Ishikawa (cell line): ENCODE data around the gene HFE.

Source experiments
- CEBPB ChIP-seq: IDR thresholded peaks from 2 replicates; pipeline ENCODE4 v1.6.1; 2012
- EP300 ChIP-seq: IDR thresholded peaks from 2 replicates; pipeline ENCODE4 v1.6.1; 2012; ENCODE audit warnings: borderline replicate concordance
- NFIC ChIP-seq: IDR thresholded peaks from 2 replicates; pipeline ENCODE4 v1.6.1; 2012
- RAD21 ChIP-seq: IDR thresholded peaks from 2 replicates; pipeline ENCODE4 v1.6.1; 2012; ENCODE audit warnings: low read depth
- TAF1 ChIP-seq: IDR thresholded peaks from 2 replicates; pipeline ENCODE4 v1.6.1; 2012; ENCODE audit warnings: low read depth, mild to moderate bottlenecking
- ZBTB7A ChIP-seq: IDR thresholded peaks from 2 replicates; pipeline ENCODE4 v1.6.1; 2012; ENCODE audit warnings: low read depth
- TF ChIP-seq, protein P1 (sequence below): IDR thresholded peaks from 2 replicates; pipeline ENCODE4 v1.6.1; 2012
- TF ChIP-seq, protein P2 (sequence below): IDR thresholded peaks from 2 replicates; pipeline ENCODE4 v1.6.1; 2012
- TF ChIP-seq, protein P3 (sequence below): IDR thresholded peaks from 2 replicates; pipeline ENCODE4 v1.6.1; 2012; ENCODE audit warnings: low read depth, mild to moderate bottlenecking

DNA sequence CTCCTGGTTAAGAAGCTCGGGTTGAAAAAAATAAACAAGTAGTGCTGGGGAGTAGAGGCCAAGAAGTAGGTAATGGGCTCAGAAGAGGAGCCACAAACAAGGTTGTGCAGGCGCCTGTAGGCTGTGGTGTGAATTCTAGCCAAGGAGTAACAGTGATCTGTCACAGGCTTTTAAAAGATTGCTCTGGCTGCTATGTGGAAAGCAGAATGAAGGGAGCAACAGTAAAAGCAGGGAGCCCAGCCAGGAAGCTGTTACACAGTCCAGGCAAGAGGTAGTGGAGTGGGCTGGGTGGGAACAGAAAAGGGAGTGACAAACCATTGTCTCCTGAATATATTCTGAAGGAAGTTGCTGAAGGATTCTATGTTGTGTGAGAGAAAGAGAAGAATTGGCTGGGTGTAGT, 2.0 kb downstream of the HFE start:
- TF ChIP-seq, protein P1, sequence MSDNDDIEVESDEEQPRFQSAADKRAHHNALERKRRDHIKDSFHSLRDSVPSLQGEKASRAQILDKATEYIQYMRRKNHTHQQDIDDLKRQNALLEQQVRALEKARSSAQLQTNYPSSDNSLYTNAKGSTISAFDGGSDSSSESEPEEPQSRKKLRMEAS, result no peak
- no peak for TF ChIP-seq NFIC
- TF ChIP-seq RAD21, result no peak
- TF ChIP-seq EP300, result no peak
- no peak for TF ChIP-seq CEBPB
- TF ChIP-seq, protein P2, sequence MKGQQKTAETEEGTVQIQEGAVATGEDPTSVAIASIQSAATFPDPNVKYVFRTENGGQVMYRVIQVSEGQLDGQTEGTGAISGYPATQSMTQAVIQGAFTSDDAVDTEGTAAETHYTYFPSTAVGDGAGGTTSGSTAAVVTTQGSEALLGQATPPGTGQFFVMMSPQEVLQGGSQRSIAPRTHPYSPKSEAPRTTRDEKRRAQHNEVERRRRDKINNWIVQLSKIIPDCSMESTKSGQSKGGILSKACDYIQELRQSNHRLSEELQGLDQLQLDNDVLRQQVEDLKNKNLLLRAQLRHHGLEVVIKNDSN, result no peak
- TF ChIP-seq ZBTB7A, result no peak
- TF ChIP-seq, protein P3, sequence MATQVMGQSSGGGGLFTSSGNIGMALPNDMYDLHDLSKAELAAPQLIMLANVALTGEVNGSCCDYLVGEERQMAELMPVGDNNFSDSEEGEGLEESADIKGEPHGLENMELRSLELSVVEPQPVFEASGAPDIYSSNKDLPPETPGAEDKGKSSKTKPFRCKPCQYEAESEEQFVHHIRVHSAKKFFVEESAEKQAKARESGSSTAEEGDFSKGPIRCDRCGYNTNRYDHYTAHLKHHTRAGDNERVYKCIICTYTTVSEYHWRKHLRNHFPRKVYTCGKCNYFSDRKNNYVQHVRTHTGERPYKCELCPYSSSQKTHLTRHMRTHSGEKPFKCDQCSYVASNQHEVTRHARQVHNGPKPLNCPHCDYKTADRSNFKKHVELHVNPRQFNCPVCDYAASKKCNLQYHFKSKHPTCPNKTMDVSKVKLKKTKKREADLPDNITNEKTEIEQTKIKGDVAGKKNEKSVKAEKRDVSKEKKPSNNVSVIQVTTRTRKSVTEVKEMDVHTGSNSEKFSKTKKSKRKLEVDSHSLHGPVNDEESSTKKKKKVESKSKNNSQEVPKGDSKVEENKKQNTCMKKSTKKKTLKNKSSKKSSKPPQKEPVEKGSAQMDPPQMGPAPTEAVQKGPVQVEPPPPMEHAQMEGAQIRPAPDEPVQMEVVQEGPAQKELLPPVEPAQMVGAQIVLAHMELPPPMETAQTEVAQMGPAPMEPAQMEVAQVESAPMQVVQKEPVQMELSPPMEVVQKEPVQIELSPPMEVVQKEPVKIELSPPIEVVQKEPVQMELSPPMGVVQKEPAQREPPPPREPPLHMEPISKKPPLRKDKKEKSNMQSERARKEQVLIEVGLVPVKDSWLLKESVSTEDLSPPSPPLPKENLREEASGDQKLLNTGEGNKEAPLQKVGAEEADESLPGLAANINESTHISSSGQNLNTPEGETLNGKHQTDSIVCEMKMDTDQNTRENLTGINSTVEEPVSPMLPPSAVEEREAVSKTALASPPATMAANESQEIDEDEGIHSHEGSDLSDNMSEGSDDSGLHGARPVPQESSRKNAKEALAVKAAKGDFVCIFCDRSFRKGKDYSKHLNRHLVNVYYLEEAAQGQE, result no peak
- TF ChIP-seq TAF1, result no peak
